ENCODE results near the gene SSTR3.
"Not testable (repeated sequence)": the region's sequence is repeated elsewhere in the genome, so short reads cannot be mapped to it uniquely, and the experiment has no call there.

SSTR3 gene

DNA sequence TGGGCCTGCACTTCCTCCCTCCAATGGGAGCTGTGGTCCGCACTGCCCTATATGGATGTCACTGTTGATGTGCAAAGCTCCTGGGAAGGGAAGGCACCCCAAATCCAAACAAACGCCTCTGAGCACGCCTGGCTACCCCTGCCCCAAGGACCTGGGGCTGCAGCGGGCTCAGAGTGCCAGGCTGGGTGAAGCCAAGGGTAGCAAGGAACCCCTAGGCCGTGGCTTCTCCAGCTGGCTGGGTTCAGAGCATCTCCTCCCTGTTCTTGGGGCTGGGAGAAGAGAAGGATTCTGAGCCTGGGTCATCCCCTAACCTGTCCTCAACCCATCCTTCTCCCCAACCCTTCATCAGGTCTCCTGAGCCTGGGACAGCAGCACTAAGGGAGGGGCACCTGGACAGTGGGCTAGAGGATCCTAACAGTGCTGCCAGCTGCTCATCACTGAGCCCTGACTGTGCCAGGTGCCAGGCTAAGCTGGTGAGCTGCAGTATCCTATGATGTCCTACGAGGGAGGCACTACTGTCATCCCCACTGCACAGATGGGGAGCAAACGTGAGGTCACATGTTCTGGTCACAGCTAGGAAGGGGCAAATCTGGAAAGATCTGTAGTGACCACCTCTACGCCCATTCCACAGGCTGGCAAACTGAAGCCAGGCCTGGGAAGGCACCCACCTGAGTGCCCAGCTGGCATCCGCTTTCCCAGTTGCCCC, 3.0 kb downstream of the SSTR3 start:
- DNase-seq: no peak

- DNase-seq: no peak
Measured at GRCh38 chr22:37208401-37209139, 3.7 kb downstream of the SSTR3 start.

GRCh38 chr22:37207981-37208380, 4.3 kb downstream of the SSTR3 start:
- no peak for DNase-seq

- DNase-seq: no peak
Measured at GRCh38 chr22:37206841-37207821, 5.1 kb downstream of the SSTR3 start.

- DNase-seq: no peak
Measured at GRCh38 chr22:37206118-37206840, 6.0 kb downstream of the SSTR3 start.

- no peak for DNase-seq
Measured at GRCh38 chr22:37205046-37205445, 7.2 kb downstream of the SSTR3 start.

DNA sequence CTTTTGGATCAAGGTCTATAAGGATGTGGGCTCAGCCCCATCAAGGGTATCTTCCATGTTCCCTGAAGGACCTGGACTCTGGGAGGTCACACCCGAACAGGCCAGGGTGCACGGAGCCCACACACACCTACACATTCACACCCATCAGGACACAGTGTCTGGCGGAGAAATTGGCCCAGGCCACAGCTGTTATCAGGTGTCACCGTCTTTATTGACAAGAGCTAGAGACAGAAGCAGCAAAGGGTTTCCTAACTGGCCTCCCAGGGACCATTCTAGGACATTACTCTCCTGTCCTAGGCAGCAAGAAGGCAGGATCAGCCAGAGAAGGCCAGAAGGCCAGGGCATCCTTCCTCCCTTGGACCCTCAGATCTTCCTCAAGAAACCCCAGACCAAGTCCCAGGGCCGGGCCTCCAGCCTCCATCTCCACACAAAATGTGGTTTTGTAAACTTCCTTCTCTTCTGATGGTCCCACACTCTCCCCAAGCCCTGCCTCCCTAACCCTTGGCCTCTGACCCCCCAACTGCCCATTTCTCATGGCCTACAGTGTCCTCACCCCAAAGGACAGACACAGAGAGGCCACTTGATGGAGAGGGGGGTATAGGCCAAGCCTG, 8.1 kb downstream of the SSTR3 start:
- DNase-seq: no peak

DNA sequence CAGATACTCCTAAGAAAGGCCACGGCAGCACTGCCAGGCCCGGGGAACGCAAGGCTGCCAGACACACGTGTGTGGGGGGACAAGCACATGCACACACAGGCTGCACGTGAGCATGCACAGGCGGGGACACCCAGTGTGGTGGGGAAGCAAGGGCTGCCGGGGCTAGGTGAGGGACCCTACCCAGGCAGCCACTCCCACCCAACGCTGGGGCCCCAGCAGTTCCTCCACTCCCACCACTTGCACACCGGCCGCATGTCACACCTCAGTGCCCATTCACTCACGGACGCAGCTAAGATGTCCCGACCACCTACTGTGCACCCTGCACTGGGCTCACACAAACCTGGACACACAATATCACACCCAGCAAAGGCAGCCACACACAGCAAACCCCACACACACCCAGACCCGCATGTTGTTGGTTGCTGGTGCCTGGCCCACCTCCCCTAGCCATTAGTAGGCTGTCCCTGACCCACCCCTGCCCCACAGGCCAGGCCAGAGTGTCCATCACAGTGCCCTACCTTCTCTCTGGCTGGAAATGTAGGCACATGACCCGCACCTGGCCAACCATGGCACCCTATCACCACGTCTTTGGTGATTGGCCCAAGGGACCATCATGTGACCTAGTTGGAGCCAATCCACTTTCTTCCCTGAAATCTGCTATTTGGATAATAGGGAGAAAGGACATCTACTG, 8.8 kb downstream of the SSTR3 start:
- no peak for DNase-seq

DNA sequence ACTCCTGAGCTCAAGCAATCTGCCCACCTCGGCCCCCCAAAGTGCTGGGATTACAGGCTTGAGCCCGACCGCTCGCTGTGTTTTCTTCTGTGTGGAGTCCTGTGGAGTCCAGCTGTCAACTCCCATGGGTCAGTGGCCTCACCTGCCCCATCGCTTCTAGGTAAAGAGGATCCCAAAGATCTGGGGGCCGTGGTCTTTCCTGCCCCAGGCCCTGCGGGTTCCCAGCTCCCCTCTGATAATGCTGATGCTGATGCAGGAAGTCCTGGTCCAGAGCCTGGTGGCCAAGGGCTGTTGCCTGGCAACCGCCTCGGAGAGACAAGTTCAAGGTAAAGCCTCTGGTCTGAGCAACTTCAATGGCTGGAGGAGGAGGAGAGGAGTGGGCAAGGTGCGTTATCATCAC, 9.6 kb downstream of the SSTR3 start:
- DNase-seq: no peak

DNA sequence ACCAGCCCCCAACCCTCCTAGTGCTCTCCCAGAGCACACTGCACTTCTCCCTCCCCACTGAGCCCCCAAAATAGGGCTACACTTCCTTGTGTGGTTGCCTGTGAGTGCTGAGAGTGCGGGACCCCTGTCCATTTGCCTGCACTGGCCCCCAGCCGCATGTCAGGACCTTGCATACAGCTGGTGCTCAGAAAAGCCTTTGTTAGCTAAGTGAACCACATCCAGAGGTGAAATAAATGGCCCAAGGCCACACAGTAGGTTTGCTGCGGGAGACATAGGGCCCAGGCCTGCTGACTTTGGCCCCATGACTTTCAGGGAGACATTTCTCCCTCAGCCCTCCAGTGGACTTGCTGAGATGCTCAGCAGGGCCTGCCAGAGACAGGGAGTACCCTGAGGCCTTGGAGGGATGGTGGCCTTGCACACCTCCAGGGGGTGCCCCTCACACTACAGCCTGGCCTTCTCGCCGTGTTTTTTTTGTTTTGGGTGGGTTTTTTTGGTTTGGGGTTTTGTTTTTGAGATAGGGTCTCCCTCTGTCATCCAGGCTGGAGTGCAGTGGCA, 10.2 kb downstream of the SSTR3 start:
- no peak for DNase-seq

DNA sequence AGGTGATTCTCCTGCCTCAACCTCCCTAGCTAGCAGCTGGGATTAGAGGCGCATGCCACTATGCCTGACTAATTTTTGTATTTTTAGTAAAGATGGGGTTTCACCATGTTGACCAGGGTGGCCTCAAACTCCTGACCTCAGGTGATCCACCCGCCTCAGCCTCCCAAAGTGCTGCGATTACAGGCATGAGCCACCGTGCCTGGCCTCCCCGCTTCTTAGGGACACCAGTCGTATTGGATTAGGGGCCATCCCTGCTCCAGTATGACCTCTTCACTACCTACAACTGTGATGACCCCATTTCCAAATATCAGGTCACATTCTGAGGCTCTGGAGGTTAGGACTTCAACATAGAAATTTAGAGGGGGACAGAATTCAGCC, 10.8 kb downstream of the SSTR3 start:
- not testable (repeated sequence) for DNase-seq

- no peak for DNase-seq
Measured at GRCh38 chr22:37199760-37200108, 12.5 kb downstream of the SSTR3 start.

- DNase-seq: peak; percentile 82
Measured at GRCh38 chr22:37199103-37199759, 13.0 kb downstream of the SSTR3 start.

GRCh38 chr22:37198258-37199102, 13.8 kb downstream of the SSTR3 start:
- DNase-seq: no peak

GRCh38 chr22:37197451-37198257, 14.6 kb downstream of the SSTR3 start:
- DNase-seq: no peak

GRCh38 chr22:37196539-37197450, 15.5 kb downstream of the SSTR3 start:
- DNase-seq: no peak

DNA sequence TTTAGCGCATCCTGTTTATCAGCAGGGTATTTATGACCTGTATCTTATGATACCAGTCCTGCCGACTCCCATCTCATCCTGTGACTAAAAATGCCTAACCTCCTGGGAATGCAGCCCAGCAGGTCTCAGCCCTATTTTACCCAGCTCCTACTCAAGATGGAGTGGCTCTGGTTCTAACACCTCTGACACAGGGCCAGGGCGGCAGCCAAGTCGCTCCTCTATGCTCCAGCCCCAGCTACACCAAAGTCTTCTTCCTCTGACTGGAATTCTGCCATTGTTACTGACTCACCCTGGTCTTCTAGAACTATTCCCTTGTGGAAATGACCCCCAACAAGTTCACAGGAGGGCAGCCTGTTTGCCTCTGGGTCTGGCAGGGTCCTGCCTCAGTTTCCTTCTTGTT, 16.4 kb downstream of the SSTR3 start:
- no peak for DNase-seq

DNA sequence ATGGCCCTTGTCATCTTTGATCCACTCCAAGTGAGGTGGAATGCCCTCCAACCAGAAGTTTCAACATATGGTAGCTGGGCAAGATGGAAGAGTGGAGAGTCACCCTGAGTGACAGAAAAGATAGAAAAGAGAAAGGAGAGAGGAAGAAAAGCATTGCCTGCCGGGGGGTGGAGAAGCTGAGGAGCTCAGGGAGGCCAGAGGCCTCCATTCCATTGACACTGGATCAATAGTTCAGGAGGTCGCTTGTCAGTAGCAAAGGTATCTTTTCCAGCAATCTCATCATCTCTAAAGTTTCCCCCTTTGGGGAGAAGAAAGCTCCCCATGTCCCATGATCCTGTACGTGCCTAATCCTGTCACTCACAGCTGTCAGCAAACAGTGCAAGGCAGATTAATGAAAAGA, 17.5 kb downstream of the SSTR3 start:
- DNase-seq: no peak
